HEK293T (cell line): ENCODE results near the gene KRTAP13-1.
A peak's percentile ranks its signal among the peaks of the same experiment; 100 is the strongest.

Source experiments
- CTCF ChIA-PET: fragments of 350-600 bp; formaldehyde crosslinking; extraction: SDS; loops from one replicate; lab custom pipeline; 2021; ENCODE audit warnings: antibody characterized with exemption, inconsistent platforms; lab: Yijun Ruan, JAX
- POLR2A ChIA-PET: fragments of 350-600 bp; formaldehyde crosslinking; extraction: SDS; loops from one replicate; lab custom pipeline; 2020; ENCODE audit warnings: antibody characterized with exemption, inconsistent platforms; lab: Yijun Ruan, JAX
- DNase-seq: peaks from one replicate; pipeline ENCODE4 v3.0.0; 2012; ENCODE audit warnings: mixed read lengths; ENCODE audit errors: extremely low spot score
- ARNT ChIP-seq: fragments of 450-650 bp; IDR thresholded peaks from 2 replicates; pipeline ENCODE4 v1.6.1; 2017; ENCODE audit warnings: mild to moderate bottlenecking
- BHLHE40 ChIP-seq: fragments of 450-650 bp; IDR thresholded peaks from 2 replicates; pipeline ENCODE4 v1.6.1; 2016; ENCODE audit warnings: mild to moderate bottlenecking, moderate library complexity, borderline replicate concordance
- CTBP1 ChIP-seq: fragments of 450-650 bp; IDR thresholded peaks from 2 replicates; pipeline ENCODE4 v1.6.1; 2016; ENCODE audit warnings: borderline replicate concordance
- ELF4 ChIP-seq: fragments of 450-650 bp; IDR thresholded peaks from 2 replicates; pipeline ENCODE4 v1.6.1; 2017; ENCODE audit warnings: antibody characterized with exemption
- FOXA1 ChIP-seq: fragments of 450-650 bp; IDR thresholded peaks from 2 replicates; pipeline ENCODE4 v1.6.1; 2016; ENCODE audit warnings: mild to moderate bottlenecking
- FOXK2 ChIP-seq: fragments of 450-650 bp; IDR thresholded peaks from 2 replicates; pipeline ENCODE4 v1.6.1; 2016; ENCODE audit warnings: mild to moderate bottlenecking
- FOXM1 ChIP-seq: fragments of 450-650 bp; IDR thresholded peaks from 2 replicates; pipeline ENCODE4 v1.6.1; 2017; ENCODE audit warnings: mild to moderate bottlenecking, borderline replicate concordance
- HDGF ChIP-seq: fragments of 450-650 bp; IDR thresholded peaks from 2 replicates; pipeline ENCODE4 v1.6.1; 2017; ENCODE audit warnings: antibody characterized with exemption, borderline replicate concordance
- L3MBTL2 ChIP-seq: fragments of 450-650 bp; conservative IDR thresholded peaks from 2 replicates; pipeline ENCODE4 v1.6.1; 2016; ENCODE audit warnings: mild to moderate bottlenecking
- LEF1 ChIP-seq: fragments of 450-650 bp; IDR thresholded peaks from 2 replicates; pipeline ENCODE4 v1.6.1; 2017; ENCODE audit warnings: mild to moderate bottlenecking, borderline replicate concordance
- NFRKB ChIP-seq: fragments of 450-650 bp; IDR thresholded peaks from 2 replicates; pipeline ENCODE4 v1.6.1; 2016; ENCODE audit warnings: mild to moderate bottlenecking, moderate library complexity
- SP1 ChIP-seq: fragments of 450-650 bp; IDR thresholded peaks from 2 replicates; pipeline ENCODE4 v1.6.1; 2017
- SUZ12 ChIP-seq: fragments of 450-650 bp; IDR thresholded peaks from 2 replicates; pipeline ENCODE4 v1.6.1; 2016; ENCODE audit warnings: mild to moderate bottlenecking
- TARDBP ChIP-seq: fragments of 450-650 bp; IDR thresholded peaks from 2 replicates; pipeline ENCODE4 v1.6.1; 2016
- ZNF384 ChIP-seq: fragments of 450-650 bp; IDR thresholded peaks from 2 replicates; pipeline ENCODE4 v1.6.1; 2016
- TF ChIP-seq, protein P1 (sequence below): fragments of 450-650 bp; IDR thresholded peaks from 2 replicates; pipeline ENCODE4 v1.6.1; 2016

Gene KRTAP13-1

DNA sequence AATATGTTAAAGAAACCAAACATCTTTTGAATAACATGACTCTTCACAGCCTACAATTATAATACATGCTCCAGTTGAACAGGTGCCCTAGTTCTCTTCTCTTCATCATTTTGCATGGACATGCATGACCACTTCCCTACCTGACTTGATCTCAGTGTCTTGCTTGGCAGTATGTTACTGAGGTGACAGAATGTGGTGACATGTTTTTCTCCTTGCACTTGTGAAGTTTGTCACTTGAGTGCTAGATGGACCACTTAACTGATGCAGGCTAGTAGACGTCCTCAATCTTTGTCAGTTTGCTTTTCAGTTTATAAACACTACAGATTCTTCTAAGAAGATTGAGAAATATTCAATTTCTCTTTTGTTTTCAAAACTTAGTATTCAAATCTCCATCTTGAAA lies 13.6 kb upstream of the KRTAP13-1 start:
- TF ChIP-seq SP1 (no peak), L3MBTL2 (no peak), FOXM1 (no peak), ZNF384 (no peak), BHLHE40 (no peak), HDGF (no peak), ARNT (no peak), NFRKB (no peak), LEF1 (no peak), FOXA1 (no peak), ELF4 (no peak)
- TF ChIP-seq, protein P1, sequence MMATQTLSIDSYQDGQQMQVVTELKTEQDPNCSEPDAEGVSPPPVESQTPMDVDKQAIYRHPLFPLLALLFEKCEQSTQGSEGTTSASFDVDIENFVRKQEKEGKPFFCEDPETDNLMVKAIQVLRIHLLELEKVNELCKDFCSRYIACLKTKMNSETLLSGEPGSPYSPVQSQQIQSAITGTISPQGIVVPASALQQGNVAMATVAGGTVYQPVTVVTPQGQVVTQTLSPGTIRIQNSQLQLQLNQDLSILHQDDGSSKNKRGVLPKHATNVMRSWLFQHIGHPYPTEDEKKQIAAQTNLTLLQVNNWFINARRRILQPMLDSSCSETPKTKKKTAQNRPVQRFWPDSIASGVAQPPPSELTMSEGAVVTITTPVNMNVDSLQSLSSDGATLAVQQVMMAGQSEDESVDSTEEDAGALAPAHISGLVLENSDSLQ = no peak
- DNase-seq = no peak
- POLR2A ChIA-PET = no interaction called here
- CTCF ChIA-PET = no interaction called here

DNA sequence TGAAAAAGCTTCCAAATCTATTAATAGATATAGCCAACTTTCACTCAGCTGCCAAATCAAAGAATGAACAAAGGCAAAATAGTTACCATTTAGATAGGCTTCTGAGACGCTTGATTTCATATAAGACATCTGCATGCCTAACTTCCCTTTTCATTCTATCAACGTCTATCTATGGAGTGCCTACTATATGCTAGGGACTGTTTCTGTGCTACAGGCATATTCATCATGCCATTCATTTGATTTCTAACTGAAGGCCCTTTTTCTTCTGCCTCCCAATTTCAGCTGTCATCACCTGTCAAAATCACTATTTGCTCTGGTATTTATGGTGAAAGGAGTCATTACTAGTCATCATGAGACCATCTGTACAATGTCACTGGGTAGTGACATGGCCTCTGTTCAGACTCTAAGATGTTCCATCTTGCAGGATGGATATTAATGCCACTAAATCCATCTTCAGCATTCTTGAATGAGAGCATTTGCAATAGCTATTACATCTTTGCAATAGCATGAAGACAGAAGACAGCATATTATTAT lies 4.3 kb upstream of the KRTAP13-1 start:
- POLR2A ChIA-PET = no interaction called here
- CTCF ChIA-PET = no interaction called here
- no peak for DNase-seq

DNA sequence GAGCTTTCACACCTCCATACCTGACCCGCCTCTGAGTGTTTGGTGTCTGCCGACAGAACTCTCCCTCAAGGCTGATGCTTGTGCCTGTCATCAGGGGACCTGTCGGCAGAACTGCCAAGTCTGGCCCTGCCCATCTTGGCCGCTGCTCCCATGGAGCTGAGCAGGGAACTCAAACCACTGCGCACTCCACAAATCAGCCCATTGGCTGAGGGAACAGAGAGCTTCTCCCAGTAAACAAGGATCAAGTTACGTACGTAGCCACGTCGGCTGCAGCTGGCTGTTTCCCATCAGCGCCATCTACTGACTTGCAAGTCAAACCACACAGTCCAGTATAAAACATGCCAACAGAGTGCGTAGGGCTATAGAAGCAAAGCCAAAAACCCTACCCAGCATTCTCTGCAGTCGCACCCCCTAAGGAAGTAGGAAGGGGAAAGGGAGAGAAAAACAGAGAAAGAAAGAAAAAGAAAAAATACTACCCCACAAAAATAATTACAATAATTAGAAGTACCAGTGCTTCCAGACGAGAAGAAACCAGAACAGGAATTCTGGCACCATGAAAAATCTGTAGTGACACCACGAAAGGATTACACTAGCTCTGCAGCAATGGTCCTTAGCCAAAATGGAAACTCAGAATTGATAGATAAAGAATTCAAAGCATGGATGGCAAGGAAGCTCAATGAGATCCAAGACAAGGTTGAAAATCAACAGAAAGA lies 13.1 kb downstream of the KRTAP13-1 start:
- POLR2A ChIA-PET = no interaction called here
- DNase-seq = peak; percentile 69
- CTCF ChIA-PET = interaction anchor here (0.6 to 1.1 kb wide), 8 partner anchors 24 to 668 kb away, joined by 3 to 6 read pairs (median 4); partner anchors contain the start of gene KRTAP23-1
- TF ChIP-seq ELF4 (no peak), ZNF384 (no peak), BHLHE40 (no peak), L3MBTL2 (0 out of 2 replicates have a peak, but pooled peaks have one; percentile 28), FOXM1 (no peak), FOXK2 (peak; percentile 69; the same call in 1 of the 2 replicates)
- TF ChIP-seq, protein P1 = no peak

More for the DNA sequence above, 4.3 kb upstream of the KRTAP13-1 start:
- no peak for TF ChIP-seq ARNT
- no peak for TF ChIP-seq L3MBTL2
- TF ChIP-seq ELF4 = no peak
- TF ChIP-seq FOXK2 = no peak
- TF ChIP-seq ZNF384 = no peak
- no peak for TF ChIP-seq NFRKB
- TF ChIP-seq HDGF = no peak
- no peak for TF ChIP-seq CTBP1
- no peak for TF ChIP-seq BHLHE40
- no peak for TF ChIP-seq LEF1
- TF ChIP-seq TARDBP = no peak
- TF ChIP-seq SUZ12 = no peak
- no peak for TF ChIP-seq FOXM1
- TF ChIP-seq, protein P1 = no peak

- TF ChIP-seq, protein P1 = no peak
- TF ChIP-seq BHLHE40 (no peak), FOXM1 (no peak)
- ChIA-PET POLR2A (no interaction called here), CTCF (no interaction called here)
- DNase-seq = no peak
These were observed 20.2 kb downstream of the KRTAP13-1 start for GRCh38 chr21:30415993-30416392.

DNA sequence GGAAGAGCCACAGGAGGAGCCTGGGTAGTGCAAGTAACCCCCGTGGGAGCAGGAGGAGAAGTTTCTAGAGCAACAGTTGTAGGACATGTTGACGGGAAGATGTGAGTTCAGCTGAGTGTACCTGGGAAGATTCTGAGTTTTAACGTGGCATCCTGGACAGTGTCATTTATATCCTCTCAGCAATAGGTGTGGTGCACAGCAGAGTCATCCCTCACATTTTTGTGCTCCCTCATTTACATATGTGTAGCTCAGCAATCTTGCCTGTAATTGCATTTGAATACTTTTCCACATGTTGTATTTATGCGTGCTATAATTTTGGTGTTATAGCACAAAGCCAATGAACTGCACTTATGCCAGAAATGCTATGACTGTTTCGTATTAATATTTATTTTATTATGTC lies 30.0 kb downstream of the KRTAP13-1 start, which contains the start of gene KRTAP13-3:
Gene KRTAP13-3, minus strand, starts transcription at position 101 of the 400 bp plus-strand sequence. Its CDS starts 14 bp downstream, at position 87.
- ChIA-PET CTCF (no interaction called here), POLR2A (no interaction called here)
- DNase-seq = no peak
- TF ChIP-seq ARNT (no peak), FOXM1 (no peak), CTBP1 (no peak), FOXK2 (no peak), ELF4 (no peak), BHLHE40 (no peak), SP1 (no peak), TARDBP (no peak), ZNF384 (no peak), NFRKB (no peak), FOXA1 (no peak), LEF1 (no peak)
- TF ChIP-seq, protein P1 = no peak
